ENCODE results near the gene AIPL1.
"Not testable (repeated sequence)": the region's sequence is repeated elsewhere in the genome, so short reads cannot be mapped to it uniquely, and the experiment has no call there.

The AIPL1 gene, protein sequence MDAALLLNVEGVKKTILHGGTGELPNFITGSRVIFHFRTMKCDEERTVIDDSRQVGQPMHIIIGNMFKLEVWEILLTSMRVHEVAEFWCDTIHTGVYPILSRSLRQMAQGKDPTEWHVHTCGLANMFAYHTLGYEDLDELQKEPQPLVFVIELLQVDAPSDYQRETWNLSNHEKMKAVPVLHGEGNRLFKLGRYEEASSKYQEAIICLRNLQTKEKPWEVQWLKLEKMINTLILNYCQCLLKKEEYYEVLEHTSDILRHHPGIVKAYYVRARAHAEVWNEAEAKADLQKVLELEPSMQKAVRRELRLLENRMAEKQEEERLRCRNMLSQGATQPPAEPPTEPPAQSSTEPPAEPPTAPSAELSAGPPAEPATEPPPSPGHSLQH

DNA sequence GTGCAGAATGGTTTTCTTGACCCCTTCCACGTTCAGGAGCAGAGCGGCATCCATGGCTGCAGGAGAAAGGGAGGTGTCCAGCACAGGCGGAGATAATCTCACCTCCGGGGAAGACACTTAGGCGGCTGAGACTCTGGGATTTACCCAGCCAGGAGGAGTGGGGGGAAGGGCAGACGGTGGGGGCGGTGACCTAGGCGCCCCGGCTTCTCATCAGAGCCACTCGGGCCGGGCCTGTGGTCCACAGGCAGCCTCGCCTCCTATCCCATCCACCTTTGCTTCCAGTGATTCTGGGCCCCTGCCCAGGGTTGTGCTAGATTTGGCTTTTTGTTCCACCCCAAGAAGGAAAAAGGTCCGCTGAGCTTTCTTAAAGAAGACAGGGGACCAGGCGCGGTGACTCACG is at the start of gene AIPL1:
AIPL1 (minus strand) TSS at position 71 of the 400 bp plus-strand sequence; CDS start at position 54, 17 bp downstream.
- DNase-seq: no peak

DNA sequence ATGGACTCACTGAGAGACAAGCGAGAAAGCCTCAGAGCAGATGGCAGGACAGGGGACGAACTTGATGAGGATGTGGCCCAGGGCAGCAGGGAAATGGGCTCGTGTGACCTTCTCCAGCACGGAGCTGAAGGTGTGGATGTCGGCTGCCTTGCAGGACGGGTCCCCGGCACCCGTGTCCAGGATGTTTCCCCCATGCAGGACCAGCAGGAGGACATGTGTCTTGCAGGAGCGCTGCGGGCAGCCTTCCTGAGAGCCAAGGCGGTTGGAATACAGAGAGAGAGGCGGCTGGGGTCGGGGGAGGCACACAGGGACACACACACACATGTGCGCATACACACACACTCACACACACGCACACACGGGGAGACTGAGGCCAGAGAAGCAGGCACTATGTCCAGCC is 48.6 kb upstream of the AIPL1 start:
- DNase-seq: no peak

DNA sequence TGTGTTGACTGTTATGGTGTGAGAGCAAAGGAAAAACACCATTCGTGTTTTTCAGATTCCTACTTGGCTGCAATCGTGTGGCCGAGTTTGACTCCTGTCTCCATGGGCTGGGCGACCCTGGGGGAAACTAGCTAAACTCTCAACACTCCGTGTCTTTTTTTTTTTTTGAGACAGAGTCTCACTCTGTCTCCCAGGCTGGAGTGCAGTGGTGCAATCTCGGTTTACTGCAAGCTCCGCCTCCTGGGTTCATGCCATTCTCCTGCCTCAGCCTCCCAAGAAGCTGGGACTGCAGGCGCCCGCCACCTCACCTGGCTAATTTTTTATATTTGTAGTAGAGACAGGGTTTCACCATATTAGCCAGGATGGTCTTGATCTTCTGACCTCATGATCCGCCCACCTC is 47.9 kb upstream of the AIPL1 start:
- not testable (repeated sequence) for DNase-seq

DNA sequence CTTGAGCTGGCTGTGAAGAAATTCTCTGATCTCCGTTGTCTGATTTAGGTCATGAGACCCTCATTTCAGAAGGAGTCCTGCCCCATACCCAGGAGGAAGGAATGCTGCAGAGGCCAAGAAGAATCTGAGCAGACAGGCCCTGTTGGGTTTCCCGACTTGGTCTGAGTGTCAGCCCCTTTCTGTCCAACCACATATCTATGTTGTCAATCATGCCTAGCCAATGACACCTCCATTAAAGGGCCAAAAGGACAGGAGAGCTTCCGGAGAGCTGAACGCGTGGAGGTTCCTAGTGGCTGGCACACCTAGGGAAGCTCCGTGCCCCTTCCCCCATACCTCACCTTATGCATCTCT is 47.2 kb upstream of the AIPL1 start:
- no peak for DNase-seq

DNA sequence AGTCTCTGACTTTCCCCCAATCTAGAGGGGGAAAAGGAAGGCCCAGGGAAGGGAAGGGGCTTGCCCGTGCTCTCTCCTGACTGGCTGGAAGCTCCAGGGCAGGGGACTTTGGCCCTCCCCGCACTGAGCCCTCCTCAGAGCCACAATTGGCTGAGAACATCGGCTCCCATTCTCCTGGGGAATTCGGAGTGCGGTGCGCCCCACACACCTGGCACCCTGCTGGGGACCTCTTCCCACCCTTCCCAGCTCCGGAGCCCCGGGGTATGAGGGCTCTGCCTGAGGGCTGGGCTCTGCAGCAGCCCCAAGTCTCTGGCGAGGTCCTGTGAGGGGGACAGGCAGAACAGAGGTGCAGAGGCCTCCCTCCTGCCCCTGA is 45.4 kb upstream of the AIPL1 start:
- DNase-seq: no peak

DNA sequence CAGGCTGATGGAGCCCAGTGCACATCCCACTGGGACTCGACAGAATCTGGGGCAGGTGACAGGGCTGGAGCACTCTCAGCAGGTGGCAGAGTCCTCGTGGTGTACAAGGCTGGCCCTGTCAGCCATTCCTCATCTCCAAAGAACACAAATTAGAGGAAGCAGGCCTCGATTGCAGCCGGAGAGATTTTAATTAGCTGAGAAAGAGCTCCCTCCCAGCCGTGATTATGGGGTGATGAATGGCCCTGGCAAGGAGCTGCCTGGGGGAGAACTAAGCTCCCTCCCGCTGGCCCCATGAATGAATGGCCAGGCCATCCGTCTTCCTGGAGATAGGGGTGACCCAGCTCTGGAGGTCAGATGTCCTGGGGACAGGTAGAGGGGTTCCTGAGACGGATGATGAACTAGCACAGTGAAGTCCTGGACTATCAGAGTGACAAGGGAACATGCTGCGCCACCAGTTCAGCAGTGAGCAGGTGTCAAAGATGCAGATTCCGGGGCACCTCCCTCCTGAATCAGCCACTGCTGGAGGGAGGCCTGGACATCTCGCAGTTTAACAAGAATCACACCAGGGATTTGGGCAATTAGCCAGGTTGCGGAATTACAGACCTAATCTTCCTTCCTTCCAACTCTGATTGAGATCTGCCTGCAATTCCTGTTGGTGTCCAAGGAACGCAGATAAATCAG is 44.8 kb upstream of the AIPL1 start:
- no peak for DNase-seq

DNA sequence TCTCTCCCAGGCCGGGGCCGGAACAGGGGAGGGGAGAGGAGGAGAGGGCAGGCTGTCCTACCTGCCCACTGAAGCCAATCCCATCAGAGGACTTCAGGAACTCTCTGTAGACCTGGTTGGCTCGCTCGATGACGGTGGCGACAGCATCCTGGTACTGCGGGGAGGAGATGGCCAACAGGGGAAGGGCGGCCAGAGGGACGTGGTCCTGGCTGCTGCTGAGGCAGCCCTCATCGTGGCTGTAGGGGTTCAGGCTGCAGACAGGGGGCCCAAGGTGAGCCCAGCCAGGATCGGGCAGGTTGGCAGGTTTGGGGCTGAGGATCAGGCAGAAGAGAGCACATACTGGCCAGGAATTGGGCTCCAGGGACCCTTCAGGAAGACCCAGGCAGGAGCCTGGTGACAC is 43.6 kb upstream of the AIPL1 start:
- DNase-seq: no peak

DNA sequence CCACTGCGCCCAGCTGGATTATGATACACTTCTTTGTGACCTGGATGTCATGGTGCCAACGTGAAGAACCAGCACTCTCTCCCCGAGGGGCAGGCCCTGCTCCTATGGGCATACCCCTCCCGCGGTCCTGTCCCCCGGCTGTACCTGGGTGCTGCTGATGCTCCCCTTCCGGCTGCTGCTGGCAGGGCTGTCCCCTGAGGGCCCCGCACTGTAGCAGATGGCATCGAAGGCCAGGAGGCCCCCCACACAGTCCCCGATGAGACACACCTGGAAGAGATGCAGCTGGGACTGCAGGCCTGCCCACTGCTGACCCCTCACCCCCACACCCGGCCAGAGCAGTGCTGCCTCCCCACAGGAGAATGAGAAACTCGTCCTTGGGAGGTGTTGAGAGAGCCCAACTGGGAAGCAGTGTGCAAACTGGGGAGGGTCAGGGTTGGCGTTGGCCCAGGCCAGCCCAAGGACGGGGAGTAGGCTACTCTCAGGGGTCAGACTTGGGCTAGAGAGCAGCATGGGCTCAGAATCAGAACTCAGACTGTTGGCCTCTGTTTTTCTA is 43.0 kb upstream of the AIPL1 start:
- DNase-seq: no peak

DNA sequence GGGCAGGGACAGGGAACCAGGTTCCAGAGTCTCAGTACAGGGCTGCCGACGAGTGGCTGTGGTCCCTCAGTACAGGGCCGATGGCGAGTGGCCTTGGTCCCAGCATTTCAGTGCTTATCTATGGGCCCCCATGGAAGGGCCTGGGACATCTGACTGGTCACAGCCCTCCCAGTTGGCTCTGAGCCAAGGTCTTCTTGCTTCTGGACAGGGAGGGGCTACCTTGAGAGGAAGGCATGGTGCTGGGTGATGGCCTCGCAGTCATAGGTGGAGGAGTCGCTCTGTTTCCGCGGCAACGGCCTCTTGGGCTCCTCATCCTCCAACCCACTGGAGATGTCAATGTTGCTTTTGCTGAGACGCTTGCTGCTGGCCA is 41.9 kb upstream of the AIPL1 start:
- DNase-seq: no peak

DNA sequence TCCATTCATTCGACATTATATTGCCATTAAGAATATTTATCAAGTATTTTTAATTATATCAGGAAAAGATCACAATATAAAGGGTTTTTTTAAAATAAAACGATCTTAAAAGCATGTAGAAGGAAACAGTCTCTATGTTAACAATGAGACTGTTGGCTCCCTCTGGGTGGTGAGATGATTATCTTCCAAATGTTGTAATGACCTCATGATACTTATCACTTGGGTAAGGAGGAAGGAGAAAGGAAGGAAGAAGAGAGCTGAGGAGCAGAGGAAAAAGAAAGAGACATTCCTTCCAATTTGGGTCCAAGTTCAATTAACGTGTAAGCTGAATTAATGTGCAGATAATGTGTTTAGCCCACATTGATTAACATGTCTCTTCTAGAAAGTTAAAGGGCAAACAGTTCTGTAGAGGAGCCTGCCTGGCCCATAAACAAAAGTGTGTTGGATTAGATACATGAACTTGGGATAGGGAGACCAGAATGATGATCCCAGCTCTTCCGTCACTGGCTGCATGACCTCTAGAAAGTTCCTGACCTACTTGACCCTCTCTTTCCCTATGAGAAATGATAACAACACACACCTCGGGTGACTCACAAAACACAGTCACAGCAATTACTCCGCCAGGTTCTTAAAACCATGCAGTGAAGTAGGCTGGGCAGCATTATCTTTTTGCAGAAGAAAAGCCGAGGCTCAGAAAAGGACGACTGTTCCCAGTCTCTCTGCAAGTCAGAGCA is 41.3 kb upstream of the AIPL1 start:
- no peak for DNase-seq

DNA sequence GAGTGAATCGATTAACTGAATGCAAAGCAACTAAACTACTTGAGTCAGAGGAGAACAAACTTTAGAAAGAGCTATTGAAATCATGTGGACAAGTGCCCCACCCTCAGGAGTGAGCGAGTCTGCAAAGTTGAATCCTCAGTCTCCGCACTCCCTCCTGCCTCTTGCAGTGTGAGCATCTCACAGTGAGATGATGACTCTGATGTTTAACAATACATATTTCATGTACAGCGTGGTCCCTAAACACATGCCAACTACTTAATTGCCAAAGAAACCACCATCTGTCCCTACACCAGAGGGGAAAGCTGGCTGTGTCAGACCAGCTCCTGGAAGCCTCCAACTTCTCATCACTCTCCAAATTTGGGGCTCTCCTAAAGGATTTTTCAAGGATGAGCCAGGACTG is 40.5 kb upstream of the AIPL1 start:
- DNase-seq: no peak

DNA sequence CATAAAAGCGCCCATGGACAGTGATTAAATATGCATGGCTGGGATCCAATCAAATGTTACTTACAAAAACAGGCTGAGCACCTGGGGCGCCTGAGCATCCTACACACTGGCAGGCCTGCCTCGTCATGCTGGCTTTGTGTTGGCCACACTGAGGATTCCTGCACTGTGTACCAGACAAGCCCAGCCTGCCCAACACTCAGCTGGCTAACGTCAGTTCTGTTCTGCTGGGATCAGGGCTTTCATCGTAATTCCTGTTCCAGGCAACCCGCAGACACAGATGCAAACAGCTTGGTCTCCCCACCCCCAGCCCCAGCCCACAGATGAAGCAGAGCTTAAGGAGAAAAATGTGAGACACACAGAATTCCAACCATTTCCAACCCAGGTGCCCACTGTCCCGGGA is 40.0 kb upstream of the AIPL1 start:
- DNase-seq: no peak

DNA sequence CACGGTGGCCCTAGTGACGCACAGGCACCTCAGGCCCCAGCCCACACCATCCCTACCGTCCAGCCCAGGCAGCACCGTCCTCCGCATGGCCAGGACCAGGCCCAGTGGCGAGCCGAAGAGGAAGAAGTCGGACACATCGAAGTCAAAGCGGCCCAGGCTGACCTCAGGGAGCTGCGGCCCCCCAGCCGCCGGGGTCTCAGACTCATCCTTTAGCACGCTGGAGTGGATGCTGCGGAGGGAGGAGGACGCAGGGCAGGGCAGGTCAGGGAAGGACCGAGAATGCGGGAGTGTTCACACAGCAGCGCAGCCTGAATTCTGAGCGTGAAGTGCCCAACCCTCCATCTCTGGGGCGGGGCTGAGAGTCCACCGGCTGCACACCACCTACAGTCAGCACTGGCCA is 39.5 kb upstream of the AIPL1 start:
- no peak for DNase-seq

DNA sequence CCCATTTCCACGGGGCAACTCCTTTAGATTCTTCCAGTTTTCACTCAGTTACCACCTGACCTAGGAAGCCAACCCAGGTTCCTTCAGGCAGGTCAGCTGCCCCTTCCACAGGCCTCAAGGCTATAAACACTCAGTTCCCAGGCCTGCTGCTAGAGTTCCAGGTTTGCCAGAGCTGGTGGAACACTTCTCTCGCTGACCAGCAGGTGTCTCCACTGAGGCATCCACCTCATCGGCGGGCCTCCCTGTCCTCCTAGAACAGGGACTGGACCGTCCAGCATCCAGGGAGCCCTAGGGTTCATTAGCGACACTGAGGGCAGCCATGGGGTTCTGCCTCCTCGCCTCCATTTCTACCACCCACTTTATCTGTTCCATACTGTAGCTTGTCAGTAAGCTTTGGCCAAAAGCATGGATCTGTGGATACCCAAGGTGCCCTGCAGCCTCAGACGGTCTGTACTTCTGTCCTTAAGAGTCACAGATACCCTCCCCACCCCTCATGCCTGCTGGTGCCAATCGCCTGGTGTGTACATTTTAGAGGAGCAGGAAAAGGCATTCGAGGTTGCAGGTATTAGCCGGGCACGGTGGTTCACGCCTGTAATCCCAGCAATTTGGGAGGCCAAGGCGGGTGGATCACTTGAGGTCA is 38.3 kb upstream of the AIPL1 start:
- DNase-seq: no peak

DNA sequence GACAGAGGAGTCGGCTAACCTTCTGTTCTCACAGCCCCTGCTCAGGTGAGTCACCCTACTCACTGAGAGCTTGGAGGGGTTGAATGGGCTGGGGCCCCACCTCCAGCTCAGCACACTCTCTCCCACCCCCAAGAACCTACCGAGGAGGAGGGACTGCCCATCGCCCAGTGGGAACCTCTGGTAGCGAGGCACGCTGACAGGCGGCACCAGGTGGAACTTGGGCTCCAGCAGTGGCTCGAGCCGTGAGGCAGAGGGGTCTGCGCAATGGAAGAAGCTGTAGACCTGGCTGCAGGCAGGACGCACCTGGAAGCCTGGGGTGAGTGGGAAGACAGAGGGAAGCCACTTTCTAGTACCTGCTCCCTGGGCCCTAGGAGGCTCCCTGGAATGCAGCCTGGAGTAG is 37.6 kb upstream of the AIPL1 start:
- no peak for DNase-seq

DNA sequence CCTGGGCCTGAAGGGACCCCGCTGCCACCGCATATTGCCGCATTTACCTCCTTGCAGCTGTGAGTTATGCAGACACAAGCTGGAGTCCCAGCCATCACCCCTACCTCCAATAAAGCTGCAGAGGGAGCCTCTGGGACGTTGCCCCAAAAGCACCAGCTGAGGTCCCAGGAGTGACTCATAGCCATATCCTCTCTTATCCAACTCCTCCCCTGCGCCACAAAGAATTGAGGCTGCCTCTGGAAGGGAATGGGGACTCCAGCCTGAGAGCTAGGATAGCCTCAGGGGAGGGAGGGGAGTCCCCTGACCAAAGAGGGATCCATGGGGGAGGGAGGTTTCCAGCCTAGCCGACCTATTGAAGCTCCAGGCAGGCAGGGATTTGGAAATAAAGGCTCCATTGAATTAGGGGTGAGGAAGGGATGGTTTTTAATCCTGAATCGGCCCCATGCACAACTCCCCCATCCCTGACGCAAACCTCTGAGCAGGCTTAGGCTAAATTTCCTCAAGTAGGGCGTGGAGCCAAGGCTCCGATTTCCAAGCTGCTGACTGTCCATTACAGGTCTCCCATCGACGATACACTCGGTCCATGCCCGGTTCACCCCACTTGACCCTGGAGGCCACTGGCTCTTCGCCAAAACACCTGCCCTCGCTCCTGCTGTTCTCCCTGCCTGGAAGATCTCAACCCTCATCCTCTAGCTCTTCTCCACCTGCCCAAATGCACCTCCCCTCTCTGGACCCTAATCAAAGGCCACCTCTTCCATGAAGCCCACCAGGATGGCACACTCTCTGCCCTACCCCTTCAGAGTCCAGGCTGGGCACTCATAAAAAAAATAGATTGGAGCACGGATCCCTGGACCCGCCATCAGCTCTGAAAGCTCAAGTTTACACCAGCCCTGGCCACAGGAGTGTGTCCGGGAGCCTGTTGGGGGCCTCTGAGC is 36.9 kb upstream of the AIPL1 start:
- no peak for DNase-seq

DNA sequence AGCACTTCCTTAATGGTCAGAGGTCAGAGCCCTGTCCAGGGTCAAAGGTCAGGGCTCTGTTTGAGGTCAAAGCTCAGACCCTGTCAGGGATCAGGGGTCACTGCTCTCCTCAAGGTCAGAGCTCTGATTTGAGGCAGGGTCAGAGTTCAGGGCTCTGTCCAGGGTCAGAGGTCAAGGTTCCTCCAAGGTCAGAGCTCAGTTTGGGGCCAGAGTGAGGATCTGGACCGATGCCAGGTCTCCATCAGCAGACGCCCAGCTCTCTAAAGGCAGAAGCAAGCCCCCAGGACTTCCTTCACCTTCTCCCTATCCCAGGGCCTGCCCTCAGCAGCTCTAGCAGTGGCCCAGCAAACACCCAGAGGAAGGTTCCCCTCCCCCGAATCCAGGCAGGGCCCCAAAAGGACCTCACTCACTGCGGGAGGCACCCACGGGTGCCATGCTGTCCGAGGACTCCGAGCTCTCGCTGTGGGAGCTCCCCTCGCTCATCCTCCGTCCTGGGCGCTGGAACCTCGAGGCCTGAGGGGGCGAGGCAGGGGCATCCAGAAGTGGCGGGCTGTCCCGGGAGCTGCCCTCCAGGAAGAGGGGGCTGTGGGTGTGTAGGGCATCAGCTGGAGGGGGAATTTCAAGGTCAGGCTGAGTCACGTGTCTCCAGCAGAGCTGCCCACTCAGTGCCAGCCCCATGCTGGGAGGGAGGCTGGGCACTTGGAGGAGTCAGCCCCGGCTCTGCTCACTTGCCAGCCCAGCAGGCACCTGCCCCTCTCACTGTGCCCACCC is 36.0 kb upstream of the AIPL1 start:
- no peak for DNase-seq

DNA sequence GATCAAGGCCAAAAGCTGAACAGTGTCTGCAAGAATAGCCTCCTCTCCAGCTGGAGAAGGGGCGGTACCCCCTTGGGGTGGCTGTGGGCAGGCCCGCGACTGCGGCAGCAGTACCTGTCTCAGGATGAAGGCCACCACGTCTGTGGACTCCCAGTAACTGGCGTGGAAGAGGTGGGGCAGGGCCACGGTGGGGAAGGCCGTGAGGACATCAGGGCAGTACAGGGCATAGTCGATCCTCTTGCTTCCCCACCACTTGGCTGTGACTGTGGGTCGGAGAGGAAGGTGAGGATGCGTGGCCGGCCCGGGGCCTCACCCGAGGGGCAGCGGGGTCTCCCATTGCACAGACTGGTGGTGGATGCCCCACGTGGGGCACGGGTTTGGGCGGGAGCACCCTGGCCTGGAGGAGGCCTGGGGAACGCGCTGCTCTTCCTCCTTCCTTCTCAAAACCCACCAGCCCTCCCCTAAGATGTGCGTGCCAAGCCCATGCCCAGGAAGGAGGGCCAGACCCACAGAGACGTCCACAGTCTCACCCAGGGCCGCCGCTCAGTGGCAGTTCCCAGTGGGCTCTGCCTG is 35.3 kb upstream of the AIPL1 start:
- DNase-seq: no peak

DNA sequence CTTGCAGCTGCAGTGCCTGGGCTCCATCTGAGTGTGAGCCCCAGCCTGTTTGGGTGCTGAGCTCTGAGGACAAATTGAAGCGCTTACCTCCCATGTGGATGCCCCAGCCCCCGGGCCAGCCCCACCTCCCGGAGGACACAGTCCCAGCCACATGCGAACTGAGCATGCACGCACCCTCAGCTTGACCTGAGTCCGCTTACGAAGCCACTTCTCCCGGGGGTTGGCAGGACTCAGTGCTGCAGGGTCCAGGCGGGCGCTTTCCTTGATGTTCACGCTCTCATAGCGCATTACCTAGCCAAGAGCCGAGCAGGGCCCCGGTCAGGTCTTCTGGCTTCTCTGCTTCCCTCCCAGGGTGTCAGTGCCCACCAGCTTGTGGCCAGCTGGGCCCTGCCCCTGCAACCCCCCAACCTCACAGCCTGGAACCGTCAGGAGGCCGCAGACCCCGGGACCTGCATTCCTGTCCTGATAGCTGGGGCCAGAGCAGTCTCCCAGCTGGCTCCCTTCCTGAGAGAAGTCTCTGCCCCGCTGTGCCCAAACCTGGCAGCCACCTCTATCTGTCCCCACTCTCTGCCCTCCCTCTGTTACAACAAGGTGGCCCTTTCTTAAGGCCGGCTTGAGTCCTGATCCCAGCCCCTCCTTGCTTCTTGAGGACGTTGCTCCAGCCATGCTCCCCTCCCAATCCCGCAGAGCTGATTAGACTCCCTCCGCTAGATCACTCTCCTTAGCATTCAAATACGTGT is 33.3 kb upstream of the AIPL1 start:
- no peak for DNase-seq

DNA sequence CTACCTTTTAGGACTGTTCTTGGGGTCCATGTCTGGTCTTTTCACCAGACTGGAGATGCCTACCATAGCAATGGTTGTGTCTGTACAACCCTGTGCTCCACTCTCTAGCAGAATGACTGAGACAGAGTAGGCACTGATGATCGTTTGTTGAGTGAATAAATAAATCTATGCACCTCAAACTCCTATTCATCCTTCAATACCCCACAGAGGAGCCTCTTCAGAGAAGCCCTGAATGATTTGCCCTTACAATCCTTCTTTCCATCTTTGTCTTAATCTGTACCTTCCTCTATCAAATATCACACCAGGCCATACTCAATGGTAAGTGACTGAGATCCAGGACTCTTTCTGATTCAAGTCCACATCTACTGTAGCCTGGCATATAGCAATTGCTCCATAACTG is 32.6 kb upstream of the AIPL1 start:
- DNase-seq: no peak
